OCI-LY7 (cell line): ENCODE data around the gene AP1S3. TPM values are rescaled to one million over a fixed set of nuclear protein-coding genes. Genes with fewer than 3 reads are reported as not detected.

Experiments
- BruUV-seq: library from RNA; stranded (reverse); fragments of 400-500 nt; replicated peaks from 2 replicates; lab custom pipeline; 2021; lab: Mats Ljungman, UMichigan
- CTCF ChIA-PET: fragments of 300-600 bp; sonication (Branson Sonifier 250); formaldehyde crosslinking; loops from one replicate; lab custom pipeline; 2022; ENCODE audit warnings: antibody characterized with exemption; ENCODE audit not compliant: unreplicated experiment; lab: Charles Lee
- POLR2A ChIA-PET: fragments of 300-600 bp; sonication (Branson Sonifier 250); formaldehyde crosslinking; loops from one replicate; lab custom pipeline; 2022; ENCODE audit warnings: antibody characterized with exemption; lab: Charles Lee
- DNase-seq: peaks from one replicate; pipeline ENCODE4 v3.0.0-alpha.2; 2015; ENCODE audit warnings: low spot score
- H2AFZ ChIP-seq: fragments of 200-600 bp; sonication (generic), shearing (Covaris generic); 2 replicates; pipeline ENCODE4 v1.6.1; 2014; ENCODE audit warnings: mild to moderate bottlenecking, antibody characterized with exemption, low read length, moderate library complexity
- H3K27ac ChIP-seq: fragments of 200-600 bp; sonication (generic); 2 replicates; pipeline ENCODE4 v1.5.1; 2014; ENCODE audit warnings: mixed run types, low read depth, mild to moderate bottlenecking, moderate library complexity, low read length, inconsistent platforms; ENCODE audit not compliant: poor library complexity, severe bottlenecking
- H3K36me3 ChIP-seq: fragments of 200-600 bp; sonication (generic); 2 replicates; pipeline ENCODE4 v1.6.1; 2014; ENCODE audit warnings: mild to moderate bottlenecking, antibody characterized with exemption, low read length, moderate library complexity, mixed read lengths; ENCODE audit not compliant: insufficient read depth
- H3K4me1 ChIP-seq: fragments of 200-600 bp; sonication (generic); 2 replicates; pipeline ENCODE4 v1.5.1; 2014; ENCODE audit warnings: mild to moderate bottlenecking, low read length; ENCODE audit not compliant: insufficient read depth, poor library complexity, severe bottlenecking
- H3K4me2 ChIP-seq: fragments of 200-600 bp; sonication (generic); 2 replicates; pipeline ENCODE4 v1.6.1; 2014; ENCODE audit warnings: mild to moderate bottlenecking, low read length
- H3K4me3 ChIP-seq: fragments of 200-600 bp; sonication (generic); 2 replicates; pipeline ENCODE4 v1.5.1; 2014; ENCODE audit warnings: mild to moderate bottlenecking, low read depth, low read length; ENCODE audit not compliant: poor library complexity, severe bottlenecking
- H3K79me2 ChIP-seq: fragments of 200-600 bp; sonication (generic); 2 replicates; pipeline ENCODE4 v1.6.1; 2016; ENCODE audit warnings: low read depth, mild to moderate bottlenecking, low read length, moderate library complexity, mixed read lengths; ENCODE audit not compliant: insufficient read depth
- H3K9me2 ChIP-seq: fragments of 200-600 bp; sonication (generic); 2 replicates; pipeline ENCODE4 v1.6.1; 2016; ENCODE audit warnings: mild to moderate bottlenecking, low read length, mixed read lengths; ENCODE audit not compliant: insufficient read depth
- H3K9me3 ChIP-seq: fragments of 200-600 bp; sonication (generic); 2 replicates; pipeline ENCODE4 v1.6.1; 2014; ENCODE audit warnings: mild to moderate bottlenecking, mixed run types, low read length, mixed read lengths
- H4K20me1 ChIP-seq: fragments of 200-600 bp; sonication (generic); 2 replicates; pipeline ENCODE4 v1.6.1; 2014; ENCODE audit warnings: mild to moderate bottlenecking, antibody characterized with exemption, low read length, moderate library complexity, mixed read lengths; ENCODE audit not compliant: insufficient read depth
- CTCF ChIP-seq: fragments of 200-600 bp; sonication (generic); conservative IDR thresholded peaks from 2 replicates; pipeline ENCODE4 v1.5.1; 2014; ENCODE audit warnings: mild to moderate bottlenecking, antibody characterized with exemption, low read length, moderate library complexity, mixed read lengths
- EZH2phosphoT487 ChIP-seq: fragments of 200-600 bp; sonication (generic); IDR thresholded peaks from 2 replicates; pipeline ENCODE4 v1.6.1; 2018; ENCODE audit warnings: low read depth, borderline replicate concordance, mild to moderate bottlenecking, mixed run types, antibody characterized with exemption, low read length, moderate library complexity, mixed read lengths
- intact Hi-C: fragments of 100-400 bp; cut with micrococcal nuclease; formaldehyde crosslinking; loops from one replicate; pipeline ENCODE4 v1.10.0; 2022; ENCODE audit not compliant: unreplicated experiment
- total RNA-seq, 2 experiments: library from RNA; depleted of rRNA in 1 of 2; stranded (reverse); fragments of >200 nt in 1 of 2; shearing (Covaris generic) in 1 of 2; gene quantifications; 2 replicates each; pipeline ENCODE4 v1.2.3, GENCODE V29; 2014 to 2022

The AP1S3 gene
- total RNA-seq, 2 experiments from 2014 or later, result 11.2 to 32.1 TPM

- TF ChIP-seq CTCF, result no peak
- TF ChIP-seq EZH2phosphoT487, result no peak
- H3K36me3 ChIP-seq, result no peaks in the 10 kb centered on the region
- no peak overlapping the region for H3K4me3 ChIP-seq
- H2AFZ ChIP-seq, result no peak overlapping the region
- intact Hi-C loops, result no loop called here
- CTCF ChIA-PET, result no interaction called here
- H3K9me2 ChIP-seq, result no peaks in the 10 kb centered on the region
- H3K4me2 ChIP-seq, result no peak overlapping the region
- H3K9me3 ChIP-seq, result no peaks in the 10 kb centered on the region
- POLR2A ChIA-PET, result interaction anchor here (0.6 to 0.7 kb wide), 2 partner anchors 51 to 106 kb away, joined by 4 to 5 read pairs; no protein-coding TSS in a partner anchor
- DNase-seq, result no peak
- H3K27ac ChIP-seq, result no peak overlapping the region
- BruUV-seq, result no TSS peak
- no peaks in the 10 kb centered on the region for H4K20me1 ChIP-seq
- no peaks in the 10 kb centered on the region for H3K79me2 ChIP-seq
- H3K4me1 ChIP-seq, result no peaks in the 10 kb centered on the region
These were observed 79.1 kb downstream of the AP1S3 start for GRCh38 chr2:223758131-223758840.

- ChIA-PET POLR2A (interaction anchor here (1.1 kb wide), 1 partner anchor 9 kb away, joined by 4 read pairs; no protein-coding TSS in a partner anchor), CTCF (no interaction called here)
- BruUV-seq, result no TSS peak
- H3K9me2 ChIP-seq, result no peaks in the 10 kb centered on the region
- TF ChIP-seq EZH2phosphoT487 (no peak), CTCF (no peak)
- H3K4me3 ChIP-seq, result no peak overlapping the region
- DNase-seq, result no peak
- intact Hi-C loops, result no loop called here
- H2AFZ ChIP-seq, result no peak overlapping the region
- H3K27ac ChIP-seq, result no peak overlapping the region
- no peak overlapping the region for H3K4me2 ChIP-seq
- H3K36me3 ChIP-seq, result no peaks in the 10 kb centered on the region
- no peaks in the 10 kb centered on the region for H3K4me1 ChIP-seq
- H3K79me2 ChIP-seq, result no peaks in the 10 kb centered on the region
- H4K20me1 ChIP-seq, result no peaks in the 10 kb centered on the region
- H3K9me3 ChIP-seq, result no peaks in the 10 kb centered on the region
These were observed 83.4 kb downstream of the AP1S3 start for GRCh38 chr2:223753940-223754339.

- TF ChIP-seq CTCF (no peak), EZH2phosphoT487 (no peak)
- Histone ChIP-seq H3K36me3 (no peaks in the 10 kb centered on the region), H3K79me2 (no peaks in the 10 kb centered on the region), H3K9me2 (no peaks in the 10 kb centered on the region), H3K4me1 (no peaks in the 10 kb centered on the region), H3K4me2 (no peak overlapping the region), H3K27ac (no peak overlapping the region), H3K9me3 (no peaks in the 10 kb centered on the region), H3K4me3 (no peak overlapping the region), H2AFZ (no peak overlapping the region), H4K20me1 (no peaks in the 10 kb centered on the region)
- POLR2A ChIA-PET, result no interaction called here
- DNase-seq, result no peak
- intact Hi-C loops, result no loop called here
- BruUV-seq, result no TSS peak
- CTCF ChIA-PET, result no interaction called here
These were observed 86.4 kb downstream of the AP1S3 start for GRCh38 chr2:223751012-223751411.
